Epidermal melanocyte (primary cell): Measurements from ENCODE around the gene CDK14.

Source experiments
- DNase-seq: peaks from one replicate; pipeline ENCODE4 v3.0.0; 2011; ENCODE audit warnings: low spot score; ENCODE audit not compliant: insufficient read length

CDK14 gene

GRCh38 chr7:90994601-90995000, 398.5 kb downstream of the CDK14 start:
- no peak for DNase-seq

- no peak for DNase-seq
These were observed 399.9 kb downstream of the CDK14 start for GRCh38 chr7:90995996-90996395.

DNA sequence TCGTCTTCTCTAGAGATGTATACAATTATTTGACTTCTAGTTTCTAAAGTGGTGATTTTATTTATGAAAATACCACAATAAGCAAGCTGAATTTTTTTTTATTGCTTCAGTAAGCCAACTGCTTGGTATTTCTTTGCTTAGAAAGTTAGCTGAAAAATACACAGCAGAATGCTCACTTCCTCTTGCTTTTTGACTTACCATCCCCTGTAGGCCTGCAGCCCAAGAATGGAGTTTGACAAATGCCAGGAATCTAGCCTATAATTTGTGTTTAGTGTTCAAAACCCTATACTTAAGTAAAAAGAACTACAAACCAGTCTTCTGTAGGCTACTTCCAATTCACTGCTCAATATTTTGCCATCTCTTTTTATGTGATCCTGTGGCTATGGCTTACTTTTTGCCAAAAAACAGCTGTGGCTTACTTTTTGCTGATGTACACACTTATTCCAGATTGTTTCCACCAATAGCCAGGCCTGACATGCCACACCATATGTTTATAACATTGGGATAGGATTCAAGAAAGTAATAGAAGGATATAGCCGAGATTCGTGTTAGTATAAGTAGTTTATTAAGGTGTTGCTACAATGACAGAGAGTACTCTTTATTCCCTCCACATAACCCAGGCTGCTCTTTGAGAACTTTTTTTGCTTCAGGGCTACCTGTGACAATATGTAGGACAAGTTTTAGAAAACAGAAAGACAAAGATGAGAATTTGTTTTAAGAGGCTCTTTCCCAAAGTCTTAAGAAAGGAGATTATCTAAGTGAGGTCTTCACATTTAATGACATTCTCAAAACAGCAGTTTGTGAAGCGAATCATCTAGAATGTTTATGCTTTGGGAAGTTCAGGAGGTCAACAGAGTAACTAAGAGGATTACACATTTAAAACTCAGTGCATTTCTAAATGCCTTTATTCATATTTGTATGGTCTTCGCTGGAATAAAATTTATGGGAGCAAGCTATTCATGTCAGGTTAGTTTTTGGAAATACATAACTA, 404.2 kb downstream of the CDK14 start:
- no peak for DNase-seq

DNA sequence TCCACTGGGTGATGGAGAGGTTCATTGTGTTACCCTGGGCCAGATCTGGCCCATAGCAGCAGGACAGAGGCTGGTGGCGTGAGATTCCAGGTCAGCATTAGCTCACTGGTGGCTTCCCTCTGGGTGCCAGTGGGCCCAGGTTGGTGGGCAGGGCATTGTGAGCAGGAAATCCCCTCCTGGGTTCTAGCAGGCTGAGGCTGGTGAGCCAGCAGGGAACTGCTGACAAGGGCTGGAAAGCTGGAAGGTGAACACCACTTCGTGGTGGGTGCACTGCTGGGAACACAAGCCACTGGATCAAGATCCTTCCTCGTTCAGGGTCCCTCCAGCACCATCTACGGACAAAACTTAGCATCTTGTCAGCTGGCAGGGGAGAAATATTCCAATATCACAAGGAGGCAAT, 408.9 kb downstream of the CDK14 start:
- no peak for DNase-seq

DNA sequence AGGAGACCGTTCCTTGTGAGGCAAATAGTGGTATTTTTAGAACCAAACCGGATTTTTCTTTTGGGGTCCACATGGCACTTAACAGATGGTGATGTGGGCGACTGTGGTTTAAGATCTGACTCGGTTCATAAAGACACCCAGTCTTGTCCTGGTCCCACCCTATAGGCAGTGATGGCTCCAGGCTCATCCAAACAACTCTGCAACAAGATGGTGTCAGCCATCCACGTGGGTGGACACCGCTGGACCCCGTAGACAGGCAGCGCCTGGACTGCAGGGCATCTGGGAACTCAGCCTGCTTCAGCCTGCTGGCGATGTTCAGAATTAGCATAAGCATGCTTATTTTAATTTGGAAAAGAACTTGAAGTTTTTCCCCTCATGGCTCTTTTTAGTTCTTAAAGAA, 409.7 kb downstream of the CDK14 start:
- DNase-seq, result no peak

DNA sequence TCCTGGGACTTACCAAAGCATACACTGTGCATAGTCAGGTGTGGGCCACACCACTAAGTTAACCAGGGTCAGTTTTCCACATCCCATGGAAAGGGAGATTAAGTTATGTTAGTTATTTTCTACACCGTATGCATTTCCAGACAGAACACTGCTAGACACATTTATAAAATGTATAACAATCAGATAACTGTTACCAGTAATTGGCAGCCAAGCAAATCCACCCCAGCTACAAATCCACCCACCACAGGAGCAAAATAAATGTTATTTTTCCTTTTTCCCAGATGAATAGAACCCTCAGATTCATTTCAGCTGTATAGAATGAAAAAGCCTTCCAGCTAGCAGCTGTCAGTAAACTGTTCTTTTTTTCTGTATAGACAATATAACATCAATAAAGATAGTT, 411.2 kb downstream of the CDK14 start:
- DNase-seq, result no peak

DNA sequence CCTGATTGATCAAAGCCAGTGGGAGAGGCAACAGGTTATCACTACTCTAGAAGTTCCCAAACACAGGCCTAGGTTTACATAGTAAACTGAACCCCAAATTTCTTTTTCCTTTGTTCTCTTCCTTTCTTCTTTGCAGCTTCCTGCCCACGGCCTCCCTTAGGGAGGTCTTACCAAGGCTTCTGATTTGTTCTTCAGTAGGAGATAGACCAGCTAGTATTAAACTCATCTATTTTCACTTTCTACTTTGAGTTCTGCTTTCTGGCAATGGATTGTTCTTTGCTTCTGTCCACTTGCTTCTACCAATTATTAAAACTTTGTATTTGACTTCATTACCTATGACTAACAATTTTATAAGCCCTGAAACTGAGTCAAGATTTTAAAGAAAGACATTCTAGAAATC, 417.0 kb downstream of the CDK14 start:
- no peak for DNase-seq

DNA sequence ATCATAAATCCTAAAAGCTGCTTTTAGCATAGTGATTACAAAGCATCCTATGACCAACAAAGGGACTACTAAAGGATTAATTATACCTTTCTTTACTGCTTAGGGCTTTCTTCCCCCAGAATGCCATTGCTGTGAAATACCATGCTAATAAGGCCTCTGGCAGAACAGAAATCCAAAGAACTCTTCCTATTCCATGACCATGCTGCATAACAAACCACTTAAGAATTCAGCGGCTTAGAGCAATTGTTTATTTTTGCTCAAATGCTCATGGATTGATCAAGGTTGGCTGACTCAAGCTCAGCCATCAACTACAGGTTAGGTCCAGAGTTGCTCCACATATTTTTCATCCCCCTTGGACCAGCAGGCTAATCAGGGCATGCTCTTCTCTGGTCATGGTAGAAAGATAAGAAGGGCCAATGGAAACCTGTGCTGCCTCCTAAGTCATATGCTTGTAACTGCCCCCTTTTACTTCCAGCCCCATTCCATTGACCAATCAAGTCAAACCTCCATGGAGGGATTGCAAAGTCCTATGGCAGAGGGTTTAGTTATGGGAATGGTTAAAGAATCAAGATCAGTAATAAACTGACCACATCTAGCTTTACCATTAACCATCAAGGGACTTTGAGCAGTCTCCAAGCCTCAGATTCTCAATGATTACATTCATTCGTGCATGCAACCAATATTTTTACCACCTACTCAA, 423.7 kb downstream of the CDK14 start:
- DNase-seq, result no peak

GRCh38 chr7:91020636-91021385, 424.7 kb downstream of the CDK14 start:
- no peak for DNase-seq

GRCh38 chr7:91021956-91022355, 425.8 kb downstream of the CDK14 start:
- no peak for DNase-seq

DNA sequence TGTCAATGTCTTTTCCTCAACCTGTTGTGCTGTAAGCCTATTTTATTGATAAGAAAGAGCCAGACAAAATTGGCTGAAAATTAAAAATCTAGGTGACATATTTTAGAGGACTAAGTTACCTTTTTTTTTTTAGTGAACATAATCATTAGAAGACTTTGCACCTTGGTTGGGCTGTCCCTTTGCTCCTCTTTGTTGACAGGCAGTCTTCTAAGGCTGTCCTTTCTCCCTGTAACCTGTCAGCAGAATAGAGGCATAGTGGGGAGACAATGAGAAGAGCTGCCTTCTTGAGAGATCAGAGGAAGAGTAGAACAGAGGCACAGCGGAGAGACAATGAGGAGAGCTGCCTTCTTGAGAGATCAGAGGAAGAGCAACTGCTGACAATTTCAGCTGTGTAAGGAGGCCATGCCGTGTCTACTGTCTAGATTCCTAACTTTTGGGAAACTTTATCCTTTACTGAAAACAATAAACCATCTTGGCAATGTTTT, 429.8 kb downstream of the CDK14 start:
- DNase-seq, result no peak

GRCh38 chr7:91029688-91030087, 433.6 kb downstream of the CDK14 start:
- no peak for DNase-seq

GRCh38 chr7:91030680-91031380, 434.7 kb downstream of the CDK14 start:
- DNase-seq, result no peak

GRCh38 chr7:91031757-91032156, 435.6 kb downstream of the CDK14 start:
- no peak for DNase-seq

DNA sequence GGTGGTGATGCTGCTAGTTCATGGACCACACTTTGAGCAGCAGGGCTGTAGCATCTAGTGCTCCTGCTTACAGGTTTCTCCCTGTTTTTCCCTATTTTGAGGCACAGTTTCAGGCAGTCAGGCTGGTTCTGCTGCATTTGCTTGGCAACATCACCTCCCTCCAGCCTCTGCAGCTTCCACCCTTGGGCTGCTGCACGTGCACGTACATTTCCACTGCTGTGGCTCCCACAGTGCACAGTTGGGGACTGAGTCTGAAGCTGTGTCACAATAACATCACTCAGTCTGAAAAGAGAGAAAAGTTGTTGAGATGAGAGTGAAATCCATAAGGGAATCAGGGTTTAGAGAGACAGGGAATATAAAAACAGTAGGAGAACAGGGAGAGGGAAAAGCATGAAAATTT, 437.5 kb downstream of the CDK14 start:
- DNase-seq, result no peak

- DNase-seq, result peak; percentile 41
These were observed 438.6 kb downstream of the CDK14 start for GRCh38 chr7:91034459-91035368.

- DNase-seq, result no peak
These were observed 442.9 kb downstream of the CDK14 start for GRCh38 chr7:91039033-91039432.

DNA sequence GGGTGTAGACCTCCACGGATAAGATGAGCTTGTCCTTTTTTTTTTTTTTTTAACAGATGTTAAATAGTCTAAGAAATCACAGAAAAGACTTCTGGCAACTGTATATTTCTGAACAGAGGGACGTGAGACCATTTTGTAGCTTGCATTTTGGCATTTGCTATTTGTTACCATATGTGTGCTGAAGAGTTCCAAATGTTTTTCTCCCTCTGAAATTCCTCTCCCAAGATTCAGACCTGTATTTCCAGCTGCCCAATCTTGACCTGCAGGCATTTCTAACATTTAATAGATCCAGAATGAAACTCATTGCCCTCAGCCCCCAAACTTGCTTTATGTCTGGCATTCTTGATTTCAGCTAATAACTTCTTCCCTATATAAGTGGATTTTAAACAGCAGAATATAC, 445.0 kb downstream of the CDK14 start:
- DNase-seq, result no peak

DNA sequence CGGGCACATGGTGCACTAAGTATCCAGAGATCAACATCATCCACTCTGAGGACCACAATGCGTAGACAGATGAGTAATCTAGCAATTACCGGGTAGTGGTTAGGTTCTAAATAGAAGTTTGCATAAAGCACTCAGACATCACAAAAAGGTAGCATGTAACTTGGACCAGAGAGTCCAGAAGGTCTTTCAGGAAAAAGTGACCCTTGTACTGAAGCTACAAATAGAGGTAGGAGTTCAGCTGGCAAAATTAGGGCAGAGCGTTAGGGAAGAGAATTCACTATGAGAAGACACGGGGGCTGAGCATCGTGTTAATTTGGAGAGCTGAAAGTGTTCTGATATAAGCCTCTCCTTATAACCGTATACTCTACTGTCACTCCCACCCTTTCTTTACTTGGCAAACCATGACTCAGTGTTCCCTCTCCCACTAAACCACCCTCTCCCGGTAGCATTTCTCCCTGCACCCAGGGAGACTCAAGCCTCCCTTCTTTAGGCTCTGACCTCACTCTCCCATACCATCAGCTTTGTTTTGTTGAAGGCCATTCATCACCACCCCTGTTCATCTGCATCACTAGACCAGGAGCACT, 445.9 kb downstream of the CDK14 start:
- no peak for DNase-seq

- no peak for DNase-seq
These were observed 447.1 kb downstream of the CDK14 start for GRCh38 chr7:91043186-91043585.
